ENCODE data around the gene THG1L.
"Not testable (repeated sequence)": the region's sequence is repeated elsewhere in the genome, so short reads cannot be mapped to it uniquely, and the experiment has no call there.

Gene THG1L

GRCh38 chr5:157727858-157728257 lies 3.4 kb upstream of the THG1L start:
- not testable (repeated sequence) for DNase-seq (ENCODE audit: low spot score)

- DNase-seq (ENCODE audit: low spot score) = no peak
These were observed 1.4 kb upstream of the THG1L start for GRCh38 chr5:157729858-157730257.

- DNase-seq (ENCODE audit: low spot score) = no peak
These were observed 334 bp upstream of the THG1L start for GRCh38 chr5:157730900-157731271.

GRCh38 chr5:157732130-157732514 lies 902 bp downstream of the THG1L start:
- no peak for DNase-seq (ENCODE audit: low spot score)

- no peak for DNase-seq (ENCODE audit: low spot score)
These were observed 1.5 kb downstream of the THG1L start for GRCh38 chr5:157732596-157733262.

DNA sequence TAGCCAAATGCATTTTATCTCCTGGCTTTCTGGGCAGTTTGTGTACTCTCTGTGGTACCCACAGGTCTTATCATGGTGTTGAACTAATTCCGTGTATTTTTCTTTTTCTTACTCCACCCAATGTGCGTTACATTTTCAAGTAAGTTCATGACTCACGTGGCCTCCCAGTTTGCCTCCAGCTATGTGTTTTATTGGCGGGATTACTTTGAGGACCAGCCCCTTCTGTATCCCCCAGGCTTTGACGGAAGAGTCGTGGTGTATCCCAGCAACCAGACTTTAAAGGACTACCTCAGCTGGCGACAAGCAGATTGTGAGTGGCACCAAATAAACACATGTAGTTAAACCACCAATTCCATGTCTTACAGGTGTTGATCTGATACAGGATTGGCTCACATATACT lies 3.2 kb downstream of the THG1L start:
- DNase-seq (ENCODE audit: low spot score) = no peak

DNA sequence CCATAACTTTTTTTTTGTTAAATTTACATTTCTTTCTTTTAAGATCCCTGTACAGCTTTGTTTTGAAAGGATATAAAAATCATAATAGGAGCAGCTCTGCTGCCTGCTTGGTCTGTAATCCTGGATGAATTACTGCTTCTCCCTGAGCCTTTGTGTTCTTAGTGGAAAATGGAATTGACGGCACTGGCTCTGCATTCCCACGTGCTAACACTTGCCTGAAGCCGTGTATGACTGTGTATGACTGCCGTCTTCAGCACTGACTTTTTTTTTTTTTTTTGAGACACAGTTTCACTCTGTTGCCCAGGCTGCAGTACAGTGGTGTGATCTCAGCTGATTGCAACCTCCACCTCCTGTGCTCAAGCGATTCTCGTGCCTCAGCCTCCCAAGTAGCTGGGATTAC lies 4.8 kb downstream of the THG1L start:
- no peak for DNase-seq (ENCODE audit: low spot score)

- DNase-seq (ENCODE audit: low spot score) = no peak
These were observed 8.4 kb downstream of the THG1L start for GRCh38 chr5:157739388-157740228.

GRCh38 chr5:157740229-157740610 lies 9.0 kb downstream of the THG1L start:
- DNase-seq (ENCODE audit: low spot score) = peak; percentile 53

- DNase-seq (ENCODE audit: low spot score) = no peak
These were observed 9.9 kb downstream of the THG1L start for GRCh38 chr5:157741131-157741530.

GRCh38 chr5:157743163-157744050 lies 12.2 kb downstream of the THG1L start, which contains the start of gene LSM11:
LSM11 (plus strand) TSS chr5:157743712; CDS start chr5:157743751, 39 bp downstream.
- DNase-seq (ENCODE audit: low spot score) = peak; percentile 89

GRCh38 chr5:157744051-157745011 lies 13.1 kb downstream of the THG1L start:
- no peak for DNase-seq (ENCODE audit: low spot score)

DNA sequence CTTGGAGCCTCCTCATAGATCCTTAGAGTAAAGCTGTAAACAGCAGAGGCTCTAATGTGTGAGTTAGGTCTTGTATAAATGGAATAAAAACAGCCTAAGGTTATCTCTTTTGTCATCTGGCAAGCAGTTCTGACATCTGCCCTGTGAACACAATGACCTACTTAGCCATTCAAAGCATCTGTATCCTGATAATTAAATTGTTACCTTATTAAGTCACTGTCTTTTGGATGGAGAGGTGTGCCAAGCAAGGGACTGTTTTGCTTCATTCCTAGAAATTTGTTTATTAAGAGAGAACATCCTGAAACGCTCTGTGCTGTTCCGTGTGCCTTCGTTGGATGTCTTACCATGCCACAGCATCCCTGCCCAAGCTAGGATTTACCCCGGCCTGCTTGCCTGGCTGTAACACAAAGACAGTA lies 13.8 kb downstream of the THG1L start:
- no peak for DNase-seq (ENCODE audit: low spot score)

DNA sequence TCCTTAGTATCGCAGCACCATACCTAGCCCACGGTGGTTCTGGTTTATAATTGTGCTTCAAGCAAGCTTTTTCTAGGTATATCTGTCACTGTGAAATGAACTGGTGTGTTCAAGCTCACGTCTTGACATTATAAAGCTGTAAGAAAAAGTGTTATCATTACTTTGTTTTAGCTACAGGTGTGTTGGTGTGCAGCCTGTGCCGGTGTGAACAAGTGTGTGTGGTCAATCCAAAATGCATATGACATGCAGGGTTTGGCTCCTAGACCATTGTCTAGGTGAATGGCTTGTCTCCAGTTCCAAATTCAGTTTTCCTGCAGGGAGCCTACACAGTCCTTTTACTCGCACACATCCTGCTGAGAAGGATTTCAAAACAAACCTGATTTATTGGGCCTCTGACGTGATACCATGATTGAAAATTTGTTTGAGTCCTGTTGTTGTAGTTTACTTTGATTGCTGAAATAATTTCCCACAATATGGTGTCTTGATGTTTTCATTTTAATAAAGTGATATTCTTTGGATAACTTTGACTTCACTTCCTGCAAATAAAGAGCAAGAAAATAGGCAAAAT lies 16.0 kb downstream of the THG1L start:
- no peak for DNase-seq (ENCODE audit: low spot score)

DNA sequence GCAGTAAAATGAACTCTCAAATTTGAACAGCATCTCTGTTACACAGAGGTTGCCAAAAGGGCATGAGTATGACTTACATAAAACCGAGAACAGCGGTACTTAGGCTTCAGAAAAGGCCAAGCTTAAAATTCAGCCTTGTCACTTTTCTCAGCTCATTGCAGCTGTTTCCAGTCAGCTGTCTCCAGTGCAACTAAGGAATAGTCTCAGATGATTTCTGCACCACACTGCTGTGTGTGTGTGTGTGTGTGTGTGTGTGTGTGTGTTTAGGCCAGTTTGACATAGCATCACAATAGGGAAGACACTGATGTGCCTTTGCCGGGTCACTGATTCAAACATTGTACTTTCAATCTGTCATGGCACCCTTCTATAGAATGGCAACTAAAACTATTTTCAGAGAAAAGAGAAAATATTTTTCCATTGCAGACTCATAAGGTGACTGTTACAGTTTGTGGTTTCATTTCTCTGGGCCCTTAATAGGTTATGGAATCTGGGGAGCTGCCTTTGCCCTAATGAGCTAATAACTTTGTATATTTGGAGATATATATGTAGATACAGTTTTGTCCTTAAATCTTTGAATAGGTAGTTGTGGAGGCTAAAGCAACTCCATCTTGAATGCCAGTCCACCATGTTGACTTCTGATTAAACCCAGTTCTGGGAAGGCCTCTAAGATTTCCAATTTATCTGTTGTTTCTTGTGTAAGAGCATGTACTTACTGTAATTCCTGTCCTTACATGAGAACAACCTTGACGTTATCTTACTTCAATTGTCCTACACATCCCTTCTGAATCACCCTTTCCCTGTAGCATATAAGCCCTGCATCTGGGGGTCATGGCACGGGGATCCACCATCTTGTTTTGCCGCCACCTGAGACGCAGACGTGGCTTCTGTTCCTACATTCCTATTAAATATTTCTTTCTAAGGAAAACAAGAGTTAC lies 16.8 kb downstream of the THG1L start:
- no peak for DNase-seq (ENCODE audit: low spot score)

DNA sequence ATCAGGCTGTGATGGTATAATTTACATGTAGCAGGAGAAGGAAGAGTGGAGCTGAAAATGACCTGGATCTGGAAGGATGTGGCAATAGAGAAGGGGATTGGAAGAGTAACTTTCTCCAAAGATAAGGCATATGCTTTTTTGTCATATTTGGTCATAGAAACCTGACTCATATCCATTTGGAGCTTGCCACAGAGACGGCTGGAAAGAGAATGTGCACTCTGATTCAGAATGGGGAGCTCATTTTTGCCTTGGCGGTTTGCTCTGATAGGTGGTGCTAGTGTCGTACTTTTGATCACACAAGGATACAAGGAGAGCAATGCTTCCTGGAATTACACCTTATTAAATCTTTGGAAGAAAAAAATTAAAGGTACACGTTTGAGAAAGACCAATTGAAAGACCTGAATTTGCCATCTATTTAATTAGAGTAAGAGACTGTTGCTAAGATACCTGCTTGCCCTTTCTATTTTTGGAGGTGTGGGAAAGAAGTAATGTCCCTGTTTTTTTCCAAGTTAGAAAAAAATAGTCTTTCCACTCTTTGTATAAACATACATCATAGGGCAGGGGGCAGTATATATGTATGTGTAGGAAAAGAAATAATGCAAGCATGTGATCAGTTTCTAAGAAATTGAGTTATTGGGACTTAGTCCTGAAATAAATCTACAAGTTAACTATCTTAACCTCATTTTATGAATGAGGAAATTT lies 17.7 kb downstream of the THG1L start:
- DNase-seq (ENCODE audit: low spot score) = no peak

DNA sequence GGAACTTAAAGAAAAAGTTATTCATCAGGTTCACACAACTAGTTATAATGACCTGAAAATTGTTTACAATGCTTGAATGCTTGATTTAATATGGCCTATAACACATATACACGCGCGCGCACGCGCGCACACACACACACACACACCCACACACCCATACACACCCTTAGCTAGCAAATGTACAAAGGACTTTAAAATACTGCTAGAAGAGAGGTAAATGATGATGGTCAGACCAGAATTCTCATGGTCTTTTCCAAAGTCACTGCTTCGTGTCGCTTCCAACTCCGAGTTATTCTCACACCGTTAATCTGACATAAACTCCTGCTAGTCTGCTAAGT lies 18.2 kb downstream of the THG1L start:
- DNase-seq (ENCODE audit: low spot score) = no peak

DNA sequence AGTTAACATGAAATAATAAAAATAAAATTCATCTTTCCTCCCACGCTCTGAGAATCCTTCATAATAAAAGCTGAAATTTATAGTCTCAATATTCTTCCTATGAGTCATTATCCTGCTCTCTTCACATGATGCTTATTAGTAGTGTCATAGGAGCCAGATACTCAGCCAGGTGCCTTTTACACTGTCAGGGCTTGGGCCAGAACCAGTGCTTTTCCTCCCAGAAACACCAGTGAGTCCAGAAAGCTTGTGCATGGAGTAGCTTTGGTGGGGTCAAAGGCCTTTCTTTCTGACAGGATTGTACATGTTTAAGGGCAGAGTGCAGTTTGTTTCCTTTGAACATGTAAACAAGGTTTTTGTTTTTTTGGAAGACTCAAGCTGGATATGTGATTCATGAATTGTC lies 19.1 kb downstream of the THG1L start:
- DNase-seq (ENCODE audit: low spot score) = no peak

- no peak for DNase-seq (ENCODE audit: low spot score)
These were observed 24.9 kb downstream of the THG1L start for GRCh38 chr5:157756122-157756521.

Data from CD4-positive, alpha-beta T cell treated with Interleukin-2 at 100 ng/mL for 4 hours (primary cell).